GM15510 (cell line): ENCODE results near the gene FAM199X.

Source experiments
- POLR2A ChIP-seq: IDR thresholded peaks from 3 replicates; pipeline ENCODE4 v1.6.1; 2011; ENCODE audit warnings: borderline replicate concordance; ENCODE audit not compliant: insufficient read length; ENCODE audit errors: extremely low read depth

FAM199X gene

GRCh38 chrX:104165894-104166734 is at the start of gene FAM199X:
Gene FAM199X, plus strand, starts transcription at chrX:104166453. Its CDS starts 333 bp downstream, at chrX:104166786.
- peak; percentile 65 for TF ChIP-seq POLR2A

- no peak for TF ChIP-seq POLR2A
Measured at GRCh38 chrX:104117759-104118158, 48.5 kb upstream of the FAM199X start.

GRCh38 chrX:104118765-104119164 is 47.5 kb upstream of the FAM199X start:
- TF ChIP-seq POLR2A = no peak

- no peak for TF ChIP-seq POLR2A
Measured at GRCh38 chrX:104122829-104123228, 43.4 kb upstream of the FAM199X start.

GRCh38 chrX:104126856-104127255 is 39.4 kb upstream of the FAM199X start:
- TF ChIP-seq POLR2A = no peak

- no peak for TF ChIP-seq POLR2A
Measured at GRCh38 chrX:104130808-104131207, 35.4 kb upstream of the FAM199X start.

GRCh38 chrX:104134583-104135261 is 31.5 kb upstream of the FAM199X start:
- no peak for TF ChIP-seq POLR2A

GRCh38 chrX:104135677-104136076 is 30.6 kb upstream of the FAM199X start:
- no peak for TF ChIP-seq POLR2A

GRCh38 chrX:104136241-104137019 is 29.8 kb upstream of the FAM199X start:
- TF ChIP-seq POLR2A = no peak

GRCh38 chrX:104137496-104137895 is 28.8 kb upstream of the FAM199X start:
- TF ChIP-seq POLR2A = no peak

- TF ChIP-seq POLR2A = no peak
Measured at GRCh38 chrX:104141087-104141760, 25.0 kb upstream of the FAM199X start.

- TF ChIP-seq POLR2A = no peak
Measured at GRCh38 chrX:104151037-104151436, 15.2 kb upstream of the FAM199X start.

GRCh38 chrX:104156630-104157529 is 9.4 kb upstream of the FAM199X start, which contains the start of gene SLC25A53:
Gene SLC25A53, minus strand, starts transcription at chrX:104157009. Its CDS starts 51,752 bp downstream, at chrX:104105257.
- peak; percentile 56 for TF ChIP-seq POLR2A
